Adipose tissue (tissue), 3 donors: Measurements from ENCODE around the gene ERFL. TPM values are rescaled to one million over a fixed set of nuclear protein-coding genes. Genes with fewer than 3 reads are reported as not detected.

Source experiments
- H3K27ac ChIP-seq: one replicate; pipeline ENCODE4 v1.5.1; 2013; ENCODE audit warnings: low read depth, low read length
- WGBS, 3 donors: extraction: QIAGEN DNeasy Blood & Tissue Kit; methylation state at CpG; one replicate each; pipeline ENCODE4 v1.1.7; 2013; 5-methylcytosine and 5-hydroxymethylcytosine counted together
- polyA plus RNA-seq, 3 donors: library from polyadenylated mRNA; stranded (reverse); fragments of 200-250 nt; gene quantifications; one replicate each; pipeline ENCODE4 v1.2.3, GENCODE V29; 2013
- donor health status: healthy with polysubstance abuse.
- donor health status: Bipolar disorder and iron deficiency.
- donor health status: healthy.

Gene ERFL
- polyA plus RNA-seq, 3 donors = 0.12 to 0.24 TPM; not detected in 1

- WGBS, 3 donors = 11 to 24% (median 12%) methylated on average over 17 of the region's 17 CpGs
- H3K27ac ChIP-seq = no peak overlapping the region
Observed at GRCh38 chr19:41930926-41931592, 2.8 kb upstream of the ERFL start.

- no peak overlapping the region for H3K27ac ChIP-seq
- WGBS, 3 donors = 12 to 51% (median 24%) methylated on average over 7 of the region's 7 CpGs
Observed at GRCh38 chr19:41930322-41930722, 2.1 kb upstream of the ERFL start.

- WGBS, 3 donors = 25 to 41% (median 33%) methylated on average over 14 of the region's 14 CpGs
- H3K27ac ChIP-seq = no peak overlapping the region
Observed at GRCh38 chr19:41929536-41930071, 1.4 kb upstream of the ERFL start.

- no peak overlapping the region for H3K27ac ChIP-seq
- 1 to 5% (median 5%) methylated on average over 28 to 29 of the region's 29 CpGs for WGBS, 3 donors
Observed at GRCh38 chr19:41928754-41929535, 696 bp upstream of the ERFL start.

- no peak overlapping the region for H3K27ac ChIP-seq
- 5 to 28% (median 6%) methylated on average over 35 to 43 of the region's 43 CpGs for WGBS, 3 donors
Observed at GRCh38 chr19:41927497-41928192, 604 bp downstream of the ERFL start.

- WGBS, 3 donors = 44 to 63% (median 57%) methylated on average over 16 of the region's 16 CpGs
- H3K27ac ChIP-seq = no peak overlapping the region
Observed at GRCh38 chr19:41926763-41927496, 1.3 kb downstream of the ERFL start.

GRCh38 chr19:41926028-41926762, 2.1 kb downstream of the ERFL start:
- H3K27ac ChIP-seq = no peak overlapping the region
- 32 to 52% (median 38%) methylated on average over 26 to 27 of the region's 27 CpGs for WGBS, 3 donors

GRCh38 chr19:41925208-41926003, 2.8 kb downstream of the ERFL start:
- 51 to 64% (median 53%) methylated on average over 7 of the region's 7 CpGs for WGBS, 3 donors
- H3K27ac ChIP-seq = no peak overlapping the region

GRCh38 chr19:41924151-41925145, 3.8 kb downstream of the ERFL start:
- H3K27ac ChIP-seq = no peak overlapping the region
- WGBS, 3 donors = 42 to 55% (median 49%) methylated on average over 13 of the region's 13 CpGs

GRCh38 chr19:41923045-41923788, 5.0 kb downstream of the ERFL start:
- H3K27ac ChIP-seq = no peak overlapping the region
- 34 to 49% (median 35%) methylated on average over 4 to 6 of the region's 6 CpGs for WGBS, 3 donors

- 12 to 28% (median 24%) methylated on average over 12 to 18 of the region's 18 CpGs for WGBS, 3 donors
- H3K27ac ChIP-seq = no peak overlapping the region
Observed at GRCh38 chr19:41922585-41922984, 5.7 kb downstream of the ERFL start.

GRCh38 chr19:41921577-41922576, 6.4 kb downstream of the ERFL start:
- 15 to 32% (median 16%) methylated on average over 21 to 22 of the region's 22 CpGs for WGBS, 3 donors
- H3K27ac ChIP-seq = no peak overlapping the region

- no peak overlapping the region for H3K27ac ChIP-seq
- WGBS, 3 donors = 10 to 24% (median 12%) methylated on average over 23 to 26 of the region's 26 CpGs
Observed at GRCh38 chr19:41920882-41921576, 7.2 kb downstream of the ERFL start.
